Endothelial cell (in vitro differentiated cells): ENCODE results near the gene NFATC1. TPM values are rescaled to one million over a fixed set of nuclear protein-coding genes. Genes with fewer than 3 reads are reported as not detected.

Experiments
- DNase-seq: peaks from one replicate; pipeline ENCODE4 v3.0.0; 2021; ENCODE audit warnings: low spot score
- H3K27ac Mint-ChIP-seq: one replicate; pipeline ENCODE4 v1.8.0; 2021; ENCODE audit warnings: mixed read lengths, inconsistent platforms; ENCODE audit not compliant: unreplicated experiment
- H3K27me3 Mint-ChIP-seq: one replicate; pipeline ENCODE4 v1.8.0; 2021; ENCODE audit warnings: mild to moderate bottlenecking, moderate library complexity, mixed read lengths, inconsistent platforms; ENCODE audit not compliant: unreplicated experiment
- H3K36me3 Mint-ChIP-seq: one replicate; pipeline ENCODE4 v1.8.0; 2021; ENCODE audit warnings: mild to moderate bottlenecking, low read depth, mixed read lengths, inconsistent platforms; ENCODE audit not compliant: unreplicated experiment
- H3K4me1 Mint-ChIP-seq: one replicate; pipeline ENCODE4 v1.8.0; 2021; ENCODE audit warnings: mild to moderate bottlenecking, mixed read lengths, inconsistent platforms; ENCODE audit not compliant: unreplicated experiment
- H3K4me3 Mint-ChIP-seq: one replicate; pipeline ENCODE4 v1.8.0; 2021; ENCODE audit warnings: mild to moderate bottlenecking, mixed read lengths, inconsistent platforms; ENCODE audit not compliant: unreplicated experiment
- H3K9me3 Mint-ChIP-seq: one replicate; pipeline ENCODE4 v1.8.0; 2021; ENCODE audit warnings: mixed read lengths, inconsistent platforms; ENCODE audit not compliant: unreplicated experiment
- long read RNA-seq: library from polyadenylated mRNA; unstranded; transcript quantifications from one replicate; pipeline ENCODE4 v2.0.0, GENCODE V29; 2020; ENCODE audit not compliant: unreplicated experiment
- total RNA-seq: library from RNA; stranded (reverse); fragmentation: NEBNext Ultra II Directional; extraction: Animal tissue kit (Norgen Biotek cat#: 25700); gene quantifications from one replicate; pipeline ENCODE4 v1.2.1, GENCODE V29; 2021; ENCODE audit not compliant: unreplicated experiment
- TF ChIP-seq, protein P1 (sequence below): fragments of 200-600 bp; sonication (generic); IDR thresholded peaks from one replicate; pipeline ENCODE4 v1.5.0; 2021; ENCODE audit warnings: antibody characterized with exemption; ENCODE audit not compliant: unreplicated experiment

The NFATC1 gene
- total RNA-seq, result 40.6 TPM
- long read RNA-seq, full-length matches to known transcripts, result 2 of 11 reads
- long read RNA-seq, partial matches to known transcripts, result 1 of 11 reads
- long read RNA-seq, other reads (novel, unspliced or antisense), result 8 of 11 reads

DNA sequence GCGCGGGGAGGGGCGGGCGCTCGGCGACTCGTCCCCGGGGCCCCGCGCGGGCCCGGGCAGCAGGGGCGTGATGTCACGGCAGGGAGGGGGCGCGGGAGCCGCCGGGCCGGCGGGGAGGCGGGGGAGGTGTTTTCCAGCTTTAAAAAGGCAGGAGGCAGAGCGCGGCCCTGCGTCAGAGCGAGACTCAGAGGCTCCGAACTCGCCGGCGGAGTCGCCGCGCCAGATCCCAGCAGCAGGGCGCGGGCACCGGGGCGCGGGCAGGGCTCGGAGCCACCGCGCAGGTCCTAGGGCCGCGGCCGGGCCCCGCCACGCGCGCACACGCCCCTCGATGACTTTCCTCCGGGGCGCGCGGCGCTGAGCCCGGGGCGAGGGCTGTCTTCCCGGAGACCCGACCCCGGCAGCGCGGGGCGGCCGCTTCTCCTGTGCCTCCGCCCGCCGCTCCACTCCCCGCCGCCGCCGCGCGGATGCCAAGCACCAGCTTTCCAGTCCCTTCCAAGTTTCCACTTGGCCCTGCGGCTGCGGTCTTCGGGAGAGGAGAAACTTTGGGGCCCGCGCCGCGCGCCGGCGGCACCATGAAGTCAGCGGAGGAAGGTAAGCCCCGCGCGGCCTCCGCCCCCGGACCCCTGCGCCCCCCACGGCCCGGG lies at the start of gene NFATC1:
NFATC1 (plus strand) TSS at position 170 of the 644 bp plus-strand sequence; CDS start at position 465, 295 bp downstream.
- Mint-ChIP-seq H3K27ac (peak within 1 kb of the TSS; percentile 84), H3K9me3 (no peaks in the 10 kb centered on the region), H3K4me1 (peaks cover 15% of the 10 kb centered on the region), H3K36me3 (peaks cover 13% of the 10 kb centered on the region), H3K4me3 (peak within 1 kb of the TSS; percentile 87), H3K27me3 (peaks cover 40% of the 10 kb centered on the region)
- peak; percentile 80 for DNase-seq
- TF ChIP-seq, protein P1, sequence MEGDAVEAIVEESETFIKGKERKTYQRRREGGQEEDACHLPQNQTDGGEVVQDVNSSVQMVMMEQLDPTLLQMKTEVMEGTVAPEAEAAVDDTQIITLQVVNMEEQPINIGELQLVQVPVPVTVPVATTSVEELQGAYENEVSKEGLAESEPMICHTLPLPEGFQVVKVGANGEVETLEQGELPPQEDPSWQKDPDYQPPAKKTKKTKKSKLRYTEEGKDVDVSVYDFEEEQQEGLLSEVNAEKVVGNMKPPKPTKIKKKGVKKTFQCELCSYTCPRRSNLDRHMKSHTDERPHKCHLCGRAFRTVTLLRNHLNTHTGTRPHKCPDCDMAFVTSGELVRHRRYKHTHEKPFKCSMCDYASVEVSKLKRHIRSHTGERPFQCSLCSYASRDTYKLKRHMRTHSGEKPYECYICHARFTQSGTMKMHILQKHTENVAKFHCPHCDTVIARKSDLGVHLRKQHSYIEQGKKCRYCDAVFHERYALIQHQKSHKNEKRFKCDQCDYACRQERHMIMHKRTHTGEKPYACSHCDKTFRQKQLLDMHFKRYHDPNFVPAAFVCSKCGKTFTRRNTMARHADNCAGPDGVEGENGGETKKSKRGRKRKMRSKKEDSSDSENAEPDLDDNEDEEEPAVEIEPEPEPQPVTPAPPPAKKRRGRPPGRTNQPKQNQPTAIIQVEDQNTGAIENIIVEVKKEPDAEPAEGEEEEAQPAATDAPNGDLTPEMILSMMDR, result no peak

DNA sequence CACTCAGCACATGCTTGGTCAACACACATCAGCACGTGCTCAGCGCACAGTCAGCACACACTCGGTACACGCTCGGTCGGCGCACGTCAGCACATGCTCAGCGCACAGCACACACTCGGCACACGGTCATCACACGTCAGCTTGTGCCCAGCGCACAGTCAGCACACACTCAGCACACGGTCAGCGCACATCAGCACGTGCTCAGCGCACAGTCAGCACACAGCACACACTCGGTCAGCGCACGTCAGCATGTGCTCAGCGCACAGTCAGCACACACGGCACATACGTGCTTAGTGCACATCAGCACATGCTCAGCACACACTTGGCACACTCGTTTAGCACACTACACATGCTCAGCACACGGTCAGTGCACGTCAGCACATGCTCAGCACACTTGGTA lies 49.7 kb upstream of the NFATC1 start:
- H3K27ac Mint-ChIP-seq, result no peak overlapping the region
- peaks cover 45% of the 10 kb centered on the region for H3K36me3 Mint-ChIP-seq

DNA sequence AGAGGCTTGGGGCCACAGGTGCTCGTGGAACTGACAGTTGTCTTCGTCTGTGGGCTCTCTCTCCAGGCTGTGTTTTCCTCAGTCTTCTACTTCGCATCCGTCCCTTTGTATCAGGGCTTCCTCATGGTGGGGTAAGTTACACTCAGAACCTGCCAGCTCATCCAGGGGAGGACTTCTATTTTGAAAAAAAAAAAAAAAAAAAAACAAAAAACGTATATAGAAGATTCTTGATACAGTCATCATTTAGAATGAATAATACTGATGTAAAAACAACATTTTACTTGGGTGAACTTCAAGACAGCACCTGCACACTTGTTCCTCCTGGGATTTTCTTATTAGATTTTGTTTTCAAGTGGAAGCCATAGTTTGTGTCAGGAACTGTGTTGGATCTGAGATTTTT lies 47.7 kb upstream of the NFATC1 start:
- no peak for DNase-seq

More for the DNA sequence above, 49.7 kb upstream of the NFATC1 start:
- Mint-ChIP-seq H3K4me1 (peaks cover 8% of the 10 kb centered on the region), H3K4me3 (peak overlapping the region; percentile 80), H3K27me3 (peaks cover 12% of the 10 kb centered on the region), H3K9me3 (no peaks in the 10 kb centered on the region)
- TF ChIP-seq, protein P1, result no peak
- DNase-seq, result no peak

DNA sequence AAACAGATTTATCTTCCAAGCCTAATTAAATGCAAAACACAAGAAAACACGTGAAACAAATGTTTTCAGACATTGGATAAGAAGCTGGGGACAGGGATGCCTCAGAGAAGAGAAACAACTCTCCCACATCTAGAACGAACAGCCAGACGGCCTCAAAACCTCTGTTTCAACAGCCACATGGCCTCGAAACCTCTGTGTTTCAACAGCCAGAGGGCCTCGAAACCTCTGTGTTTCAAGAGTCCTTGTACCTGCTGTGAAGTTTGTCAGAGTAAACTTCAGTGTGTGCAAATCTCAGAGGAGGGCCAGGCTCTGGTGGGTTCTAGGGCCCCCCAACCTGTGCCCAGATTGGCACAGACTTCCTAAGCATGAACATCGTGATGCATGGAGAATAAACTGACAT lies 43.3 kb upstream of the NFATC1 start:
- Mint-ChIP-seq H3K27ac (no peak overlapping the region), H3K9me3 (no peaks in the 10 kb centered on the region), H3K36me3 (peaks cover 23% of the 10 kb centered on the region), H3K4me1 (peaks cover 8% of the 10 kb centered on the region), H3K4me3 (no peak overlapping the region), H3K27me3 (peaks cover 15% of the 10 kb centered on the region)
- TF ChIP-seq, protein P1, result no peak
- no peak for DNase-seq

More for the DNA sequence above, 47.7 kb upstream of the NFATC1 start:
- TF ChIP-seq, protein P1, result no peak
- H3K36me3 Mint-ChIP-seq, result peaks cover 45% of the 10 kb centered on the region
- H3K9me3 Mint-ChIP-seq, result no peaks in the 10 kb centered on the region
- peak overlapping the region; percentile 30 for H3K27ac Mint-ChIP-seq
- H3K27me3 Mint-ChIP-seq, result peaks cover 10% of the 10 kb centered on the region
- H3K4me3 Mint-ChIP-seq, result no peak overlapping the region
- peaks cover 8% of the 10 kb centered on the region for H3K4me1 Mint-ChIP-seq

DNA sequence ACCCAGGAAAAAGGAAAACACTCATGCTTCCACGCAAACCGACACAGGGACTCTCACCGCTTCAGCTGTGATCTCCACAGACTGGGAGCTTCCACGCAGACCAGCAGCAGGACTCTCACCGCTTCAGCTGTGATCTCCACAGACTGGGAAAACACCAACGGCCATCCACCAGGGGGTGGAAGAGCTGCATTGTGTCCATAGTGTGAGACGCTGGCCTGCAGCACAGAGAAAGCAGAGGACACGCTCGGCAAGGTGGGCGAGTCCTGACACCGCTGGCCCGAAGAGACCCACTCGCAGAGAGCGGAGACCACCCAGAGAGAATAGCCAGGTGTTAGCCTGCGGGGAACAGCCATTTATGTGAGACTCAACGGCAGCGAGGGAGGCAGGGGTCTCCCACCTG lies 42.5 kb upstream of the NFATC1 start:
- no peak overlapping the region for H3K4me3 Mint-ChIP-seq
- peak; percentile 65 for DNase-seq
- H3K9me3 Mint-ChIP-seq, result no peaks in the 10 kb centered on the region
- TF ChIP-seq, protein P1, result no peak
- no peak overlapping the region for H3K27ac Mint-ChIP-seq
- H3K27me3 Mint-ChIP-seq, result peaks cover 15% of the 10 kb centered on the region
- H3K36me3 Mint-ChIP-seq, result peaks cover 19% of the 10 kb centered on the region
- H3K4me1 Mint-ChIP-seq, result peaks cover 7% of the 10 kb centered on the region
